Keratinocyte (primary cell): ENCODE data around the gene STXBP5L.

ENCODE experiments used
- EZH2 ChIP-seq: IDR thresholded peaks from one replicate; pipeline ENCODE4 v1.6.1; 2012; ENCODE audit warnings: inconsistent platforms, mild to moderate bottlenecking, low read length, moderate library complexity
- TF ChIP-seq, protein P1 (sequence below), 3 experiments: IDR thresholded peaks in 1 of 3; conservative IDR thresholded peaks in 1 of 3; optimal IDR thresholded peaks in 1 of 3; 2 replicates in 2 of 3; 3 replicates in 1 of 3; pipeline versions ENCODE3 to v1.5.1; 2011; ENCODE audit warnings: low read length in 3 of 3, mild to moderate bottlenecking in 3 of 3, moderate library complexity in 2 of 3, control low read depth in 1 of 3, inconsistent platforms in 1 of 3; ENCODE audit not compliant: insufficient read depth in 2 of 3; ENCODE audit errors: extremely low read depth in 1 of 3

- TF ChIP-seq EZH2, result no peak
- TF ChIP-seq, protein P1, sequence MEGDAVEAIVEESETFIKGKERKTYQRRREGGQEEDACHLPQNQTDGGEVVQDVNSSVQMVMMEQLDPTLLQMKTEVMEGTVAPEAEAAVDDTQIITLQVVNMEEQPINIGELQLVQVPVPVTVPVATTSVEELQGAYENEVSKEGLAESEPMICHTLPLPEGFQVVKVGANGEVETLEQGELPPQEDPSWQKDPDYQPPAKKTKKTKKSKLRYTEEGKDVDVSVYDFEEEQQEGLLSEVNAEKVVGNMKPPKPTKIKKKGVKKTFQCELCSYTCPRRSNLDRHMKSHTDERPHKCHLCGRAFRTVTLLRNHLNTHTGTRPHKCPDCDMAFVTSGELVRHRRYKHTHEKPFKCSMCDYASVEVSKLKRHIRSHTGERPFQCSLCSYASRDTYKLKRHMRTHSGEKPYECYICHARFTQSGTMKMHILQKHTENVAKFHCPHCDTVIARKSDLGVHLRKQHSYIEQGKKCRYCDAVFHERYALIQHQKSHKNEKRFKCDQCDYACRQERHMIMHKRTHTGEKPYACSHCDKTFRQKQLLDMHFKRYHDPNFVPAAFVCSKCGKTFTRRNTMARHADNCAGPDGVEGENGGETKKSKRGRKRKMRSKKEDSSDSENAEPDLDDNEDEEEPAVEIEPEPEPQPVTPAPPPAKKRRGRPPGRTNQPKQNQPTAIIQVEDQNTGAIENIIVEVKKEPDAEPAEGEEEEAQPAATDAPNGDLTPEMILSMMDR (optimal IDR thresholded peaks at IDR 0.05 in 1 of 3, IDR thresholded peaks at IDR 0.05 in 1 of 3, conservative IDR thresholded peaks at IDR 0.05 in 1 of 3; ENCODE audit: extremely low read depth in 1 of 3, insufficient read depth in 2 of 3, low read length in 3 of 3), result no peak
Measured at GRCh38 chr3:121126707-121127035, 218.7 kb downstream of the STXBP5L start.
